HG02884 (cell line): ENCODE measurements around the gene C19orf73.
"Not testable (repeated sequence)": the region's sequence is repeated elsewhere in the genome, so short reads cannot be mapped to it uniquely, and the experiment has no call there.

Experiments
- ATAC-seq: cut with Tn5 transposase; IDR thresholded peaks from one replicate; pipeline ENCODE4 v1.9.1; 2021; ENCODE audit warnings: mild to moderate bottlenecking, moderate library complexity; ENCODE audit not compliant: unreplicated experiment

The C19orf73 gene

DNA sequence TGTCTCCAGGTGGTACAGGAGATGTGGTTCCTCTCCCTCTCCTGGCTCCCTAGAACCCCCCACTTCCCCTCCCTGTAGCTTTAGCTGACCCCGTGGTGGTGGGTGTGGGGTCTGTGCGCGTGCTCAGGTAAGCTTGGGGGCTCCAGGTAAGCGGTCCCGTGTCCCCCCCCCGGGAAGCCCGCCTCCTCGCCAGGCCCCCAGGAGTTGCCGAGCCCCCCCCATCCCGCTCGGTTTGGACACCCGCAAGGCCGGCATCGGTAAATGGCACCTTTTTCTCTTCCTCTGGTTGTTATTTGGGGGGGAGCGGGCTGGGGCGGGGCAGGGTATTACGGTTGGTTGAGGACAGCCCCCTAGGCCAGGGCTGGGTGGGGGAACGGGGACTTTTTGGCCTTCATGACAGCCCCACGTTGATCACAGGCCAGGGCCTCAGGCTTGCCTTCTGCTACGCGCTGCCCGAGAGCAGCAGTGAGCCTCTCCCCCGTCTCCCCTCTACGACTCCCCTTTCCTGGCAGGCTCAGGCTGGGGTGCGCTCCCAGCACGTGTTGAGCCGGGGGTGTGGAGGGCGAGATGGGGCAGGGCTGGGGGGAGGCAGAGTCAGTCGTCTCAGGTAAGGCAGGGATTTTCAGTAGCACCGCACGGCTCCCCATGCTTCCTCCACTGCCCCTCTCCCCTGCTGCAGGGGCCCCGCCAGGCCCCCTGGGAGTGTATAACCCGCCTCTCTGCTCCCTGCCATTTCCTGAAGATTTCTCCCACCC, 15.4 kb downstream of the C19orf73 start:
- ATAC-seq, result no peak

GRCh38 chr19:49102303-49102702, 16.6 kb downstream of the C19orf73 start:
- no peak for ATAC-seq

DNA sequence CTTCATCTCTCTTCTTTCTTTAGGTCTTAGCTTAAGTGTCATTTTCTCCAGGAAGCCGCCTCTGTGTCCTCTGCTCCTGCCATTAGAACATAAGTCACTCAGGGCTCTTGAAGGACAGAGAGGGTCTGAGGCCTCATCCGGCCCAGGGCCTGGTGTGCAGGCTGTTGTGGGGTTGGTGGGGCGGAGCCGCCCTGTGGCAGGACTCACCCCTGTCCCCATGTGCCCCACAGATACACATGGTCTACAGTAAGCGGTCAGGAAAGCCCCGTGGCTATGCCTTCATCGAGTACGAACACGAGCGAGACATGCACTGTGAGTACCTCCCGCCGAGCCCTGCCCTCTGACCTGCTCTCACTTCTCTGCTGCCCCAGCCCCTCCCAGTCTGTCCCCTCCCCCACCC, 17.8 kb downstream of the C19orf73 start:
- ATAC-seq, result no peak

GRCh38 chr19:49098795-49099194, 20.1 kb downstream of the C19orf73 start:
- no peak for ATAC-seq

DNA sequence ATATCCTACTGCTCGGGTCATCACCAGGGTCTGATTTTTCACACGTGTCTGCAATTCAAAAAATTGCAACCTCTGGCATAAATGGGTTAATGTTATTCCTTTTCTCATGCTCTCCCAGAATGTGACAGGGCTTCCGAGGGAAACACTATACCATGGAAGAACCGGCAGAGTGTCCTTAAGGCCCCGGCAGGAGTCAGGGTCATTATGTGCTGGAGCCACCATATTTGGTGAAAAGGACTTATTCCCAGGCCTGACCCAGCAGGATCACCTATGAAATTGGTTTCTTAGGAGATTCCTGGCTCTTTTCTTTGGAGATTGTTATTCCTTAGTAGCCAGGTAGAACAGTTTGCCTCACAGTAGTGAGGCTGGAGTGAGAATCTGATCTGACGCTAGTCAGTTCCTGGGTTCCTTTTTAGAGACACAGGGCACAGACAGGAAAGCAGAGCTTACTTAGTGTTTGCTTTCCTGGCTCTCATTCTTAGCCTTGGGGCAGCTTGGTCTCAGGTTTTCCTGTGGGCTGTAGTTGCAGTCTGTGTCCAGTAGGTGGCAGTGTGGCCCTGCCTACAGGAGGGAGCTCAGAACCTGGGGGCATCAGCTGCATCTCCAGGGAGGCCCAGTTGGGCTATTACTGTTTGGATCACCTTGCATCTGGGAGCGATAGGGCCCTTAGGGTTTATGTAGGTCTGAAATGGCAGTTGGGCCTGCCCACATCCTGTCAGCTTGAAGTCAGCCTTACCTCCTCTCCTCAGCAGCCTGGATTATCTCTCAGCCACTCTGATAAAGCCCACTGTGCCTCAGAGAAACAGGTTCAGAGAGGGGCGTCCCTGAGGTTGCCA, 21.3 kb downstream of the C19orf73 start:
- ATAC-seq, result no peak

- no peak for ATAC-seq
Observed at GRCh38 chr19:49094505-49095482, 24.1 kb downstream of the C19orf73 start.

GRCh38 chr19:49092686-49093085, 26.3 kb downstream of the C19orf73 start:
- ATAC-seq, result no peak

DNA sequence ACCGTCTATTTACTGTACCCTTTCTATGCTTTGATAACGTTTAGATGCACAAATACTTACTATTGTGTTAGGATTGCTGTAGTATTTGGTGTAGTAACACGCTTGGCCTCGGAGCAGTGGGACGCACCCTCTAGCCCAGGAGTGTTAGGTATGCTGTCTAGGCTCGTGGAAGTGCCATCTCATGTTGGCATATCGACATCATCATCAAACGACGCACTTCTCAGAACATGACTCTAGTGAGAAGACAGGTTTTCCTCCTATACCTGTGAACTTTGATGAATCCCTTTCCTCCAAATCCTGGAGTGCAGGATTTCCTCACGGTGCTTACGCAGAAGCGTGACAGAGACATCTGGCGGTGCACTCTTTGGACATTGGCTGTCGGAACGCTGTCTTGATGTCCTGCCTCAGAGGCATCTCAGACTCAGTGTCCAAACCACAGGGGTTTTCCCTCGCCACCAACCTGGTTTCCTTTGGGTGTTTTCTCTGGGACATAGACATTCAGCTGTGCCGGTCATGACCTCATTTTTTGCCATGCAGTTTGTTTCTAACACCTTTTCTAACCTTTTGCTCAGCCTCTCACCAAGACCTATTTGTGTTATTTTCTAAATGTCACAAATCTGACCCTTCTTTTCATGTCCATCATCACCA, 27.4 kb downstream of the C19orf73 start:
- ATAC-seq, result no peak

GRCh38 chr19:49086296-49086695, 32.6 kb downstream of the C19orf73 start:
- ATAC-seq, result no peak

DNA sequence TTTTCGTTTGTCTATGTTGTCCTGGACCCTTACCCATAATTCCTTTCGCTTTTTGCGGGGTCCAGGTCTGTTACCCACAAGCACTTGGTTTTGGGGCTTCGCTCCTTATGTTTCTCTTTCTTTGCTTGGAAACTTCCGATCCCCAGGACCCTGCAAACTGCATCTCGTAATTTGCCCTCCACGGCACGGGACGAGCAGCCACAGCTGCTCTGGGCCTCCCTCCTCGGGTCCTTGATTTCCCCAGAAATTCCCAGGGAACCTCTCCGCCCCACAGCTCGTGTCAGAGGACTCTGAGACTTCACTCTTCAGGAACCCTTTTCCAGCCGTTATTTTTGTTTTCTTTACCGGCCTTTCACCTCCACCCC, 33.1 kb downstream of the C19orf73 start:
- ATAC-seq, result no peak

DNA sequence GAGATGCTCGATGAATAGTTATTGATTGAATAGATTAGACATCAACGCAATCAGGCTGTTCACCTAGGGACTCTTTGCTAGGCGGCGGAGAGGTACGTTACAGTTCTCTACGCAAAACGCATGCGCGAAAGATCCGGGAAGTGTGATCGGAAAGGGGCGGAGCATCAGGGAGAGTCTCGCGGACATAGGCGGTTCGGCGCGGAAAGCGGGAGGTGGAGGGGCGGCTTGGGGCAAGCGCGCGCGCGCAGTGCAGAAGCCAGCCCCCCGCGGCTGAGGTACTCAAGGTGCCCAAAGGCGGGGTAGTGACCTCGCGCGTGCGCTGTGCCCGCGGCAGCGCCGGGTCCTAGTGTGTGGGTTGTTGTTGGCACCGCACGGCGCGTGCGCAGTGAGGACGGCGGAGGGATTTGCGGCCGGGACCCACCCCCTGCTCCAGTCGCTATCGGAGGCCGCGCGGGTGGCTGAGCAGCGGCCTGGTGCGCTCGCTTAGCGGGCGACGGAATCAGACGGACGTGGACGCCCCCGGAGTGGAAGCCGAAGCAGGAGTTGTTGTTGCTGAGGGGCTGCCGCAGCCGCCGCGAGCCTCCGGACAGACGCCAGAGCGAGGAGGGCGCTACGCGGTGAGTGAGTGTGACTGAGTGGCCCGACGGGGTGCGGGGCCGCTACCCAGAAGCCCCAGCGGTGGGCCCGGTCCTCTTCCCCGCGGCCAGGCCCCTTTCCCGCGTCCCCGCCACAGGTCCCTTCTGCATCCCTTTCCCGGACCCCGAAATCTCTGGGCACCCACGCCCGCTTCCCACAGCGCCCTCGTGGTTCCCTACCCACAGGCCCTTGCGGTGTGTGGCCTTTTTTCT, 33.7 kb downstream of the C19orf73 start, which contains the start of gene SNRNP70:
SNRNP70 (plus strand) TSS at position 432 of the 848 bp plus-strand sequence. CDS start 964 bp downstream, outside the sequence.
- no peak for ATAC-seq

GRCh38 chr19:49084206-49085019, 34.5 kb downstream of the C19orf73 start:
- ATAC-seq, result no peak

DNA sequence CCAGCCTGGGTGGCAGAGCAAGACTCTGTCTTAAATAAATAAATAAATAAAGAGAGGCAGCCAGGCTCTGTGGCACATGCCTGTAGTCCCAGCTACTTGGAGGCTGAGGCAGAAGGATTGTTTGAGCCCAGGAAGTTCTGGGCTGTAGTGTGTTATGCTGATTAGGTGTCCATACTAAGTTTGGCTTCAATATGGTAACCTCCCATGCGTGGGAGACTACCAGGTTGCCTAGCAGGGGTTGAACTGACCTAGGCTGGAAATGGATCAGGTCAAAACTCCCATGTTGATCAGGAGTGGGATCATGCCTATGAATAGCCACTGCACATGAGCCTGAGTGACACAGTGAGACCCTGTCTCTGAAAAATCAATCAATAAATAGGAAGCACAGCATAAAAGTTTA, 37.7 kb downstream of the C19orf73 start:
- ATAC-seq, result no peak

DNA sequence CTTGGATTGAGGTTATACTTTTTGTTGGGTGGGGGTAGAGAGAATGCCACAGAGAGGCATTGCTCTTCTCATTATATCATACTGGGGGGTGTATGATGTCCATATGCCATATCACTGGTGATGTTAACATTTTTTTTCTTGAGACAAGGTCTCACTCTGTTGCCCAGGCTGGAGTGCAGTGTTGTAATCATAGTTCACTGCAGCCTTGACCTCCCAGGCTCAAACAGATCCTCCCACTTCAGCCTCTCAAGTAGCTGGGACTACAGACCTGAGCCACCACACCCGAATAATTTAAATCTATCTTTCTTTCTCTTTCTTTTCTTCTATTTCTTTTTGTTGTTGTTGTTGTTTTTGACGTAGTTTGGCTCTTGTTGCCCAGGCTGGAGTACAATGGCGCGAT, 38.6 kb downstream of the C19orf73 start:
- ATAC-seq, result no peak

- not testable (repeated sequence) for ATAC-seq
Observed at GRCh38 chr19:49074869-49075268, 44.1 kb downstream of the C19orf73 start.

GRCh38 chr19:49073514-49074378, 45.2 kb downstream of the C19orf73 start:
- ATAC-seq, result no peak

DNA sequence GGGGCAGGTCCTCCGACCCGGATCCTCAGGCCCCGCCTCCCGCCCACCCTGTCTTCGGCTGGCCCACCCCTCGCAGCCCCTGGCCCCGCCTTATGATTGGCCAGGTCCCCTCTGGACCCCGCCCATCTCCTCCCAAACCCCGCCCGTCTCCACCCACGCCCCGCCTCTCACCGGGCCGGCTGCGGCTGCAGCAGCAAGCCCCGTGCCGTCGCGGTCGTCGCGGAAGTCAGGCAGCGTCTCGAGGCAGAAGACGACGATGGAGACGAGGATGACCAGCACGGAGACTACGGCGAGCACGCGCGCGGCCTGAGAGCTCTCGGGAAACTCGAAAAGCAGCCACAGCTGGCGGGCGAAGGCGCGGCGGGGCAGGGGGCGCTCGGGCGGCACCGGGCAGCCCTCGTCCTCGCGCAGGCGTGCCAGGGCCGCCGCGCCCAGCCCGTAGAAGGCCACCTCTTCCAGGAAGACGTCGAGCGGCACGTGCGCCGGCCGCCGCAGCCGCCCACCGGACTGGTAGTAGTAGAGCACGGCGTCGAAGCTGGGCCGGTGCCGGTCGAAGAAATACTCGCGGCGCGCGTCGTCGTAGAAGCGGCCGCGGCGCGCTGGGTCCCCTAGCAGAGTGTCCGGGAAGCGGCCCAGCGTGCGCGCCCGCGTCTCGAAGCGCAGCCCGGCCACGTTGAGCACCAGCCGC, 46.9 kb downstream of the C19orf73 start:
- ATAC-seq, result no peak
